GM19351 (cell line): ENCODE data around the gene KDM4B.
"Not testable (repeated sequence)": the region's sequence is repeated elsewhere in the genome, so short reads cannot be mapped to it uniquely, and the experiment has no call there.

ENCODE experiments used
- ATAC-seq: cut with Tn5 transposase; IDR thresholded peaks from one replicate; pipeline ENCODE4 v1.9.1; 2021; ENCODE audit warnings: mild to moderate bottlenecking, moderate library complexity; ENCODE audit not compliant: unreplicated experiment

KDM4B gene

GRCh38 chr19:4968462-4969291 is at the start of gene KDM4B:
KDM4B (plus strand) TSS chr19:4969113; CDS start chr19:5032891, 63,778 bp downstream.
- ATAC-seq = peak; percentile 89

DNA sequence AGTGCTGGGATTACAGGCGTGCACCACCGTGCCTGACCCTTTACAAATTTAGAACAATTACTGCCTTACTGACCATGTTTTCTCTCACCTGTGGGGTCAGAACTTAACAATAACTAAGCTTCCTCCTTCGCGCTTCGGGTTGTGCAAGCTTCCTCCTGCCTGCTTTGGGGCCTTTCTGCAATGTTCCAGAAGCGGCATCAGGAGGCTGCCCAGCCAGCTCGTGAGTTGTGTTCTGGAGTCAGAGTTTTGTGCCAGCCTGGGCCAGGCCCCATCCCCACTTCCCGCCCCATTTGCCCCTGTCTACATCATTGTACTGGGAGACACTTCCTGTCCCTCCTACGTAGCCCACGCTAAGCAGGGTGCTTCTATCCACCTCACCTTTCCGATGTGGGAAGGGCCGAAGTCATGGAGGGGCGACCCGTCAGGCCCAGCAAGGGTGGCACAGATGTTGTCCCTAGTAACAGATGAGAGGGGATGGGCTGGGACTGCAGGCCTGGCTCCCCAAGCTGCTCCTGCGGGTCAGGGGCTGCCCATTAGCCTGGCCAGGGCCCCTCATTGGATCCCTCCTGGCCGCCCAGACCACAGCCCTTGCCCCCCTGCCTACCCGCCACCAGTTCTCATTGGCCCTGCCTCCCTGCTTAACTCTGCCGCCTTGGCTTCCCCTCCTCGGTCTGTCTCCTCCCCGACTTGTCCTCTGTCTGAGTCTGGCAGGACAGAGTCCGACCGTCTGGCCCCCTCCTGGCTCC is 46.2 kb upstream of the KDM4B start:
- ATAC-seq = no peak

- ATAC-seq = no peak
Observed at GRCh38 chr19:4923276-4923747, 45.6 kb upstream of the KDM4B start.

- no peak for ATAC-seq
Observed at GRCh38 chr19:4929186-4929585, 39.7 kb upstream of the KDM4B start.

- no peak for ATAC-seq
Observed at GRCh38 chr19:4930664-4931063, 38.2 kb upstream of the KDM4B start.

DNA sequence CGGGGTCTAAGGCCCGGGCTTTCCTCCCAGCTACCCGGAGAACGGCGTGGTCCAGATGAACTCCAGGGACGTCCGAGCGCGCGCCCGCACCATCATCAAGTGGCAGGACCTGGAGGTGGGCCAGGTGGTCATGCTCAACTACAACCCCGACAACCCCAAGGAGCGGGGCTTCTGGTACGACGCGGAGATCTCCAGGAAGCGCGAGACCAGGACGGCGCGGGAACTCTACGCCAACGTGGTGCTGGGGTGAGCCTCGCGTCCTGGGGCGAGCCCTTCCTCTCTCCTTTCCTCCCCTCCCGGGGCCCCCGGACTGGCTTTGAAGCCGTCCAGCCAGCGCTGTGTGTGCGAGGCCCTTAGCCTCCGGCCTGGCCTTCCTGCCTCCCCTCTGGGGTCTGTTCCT is 36.2 kb upstream of the KDM4B start:
- ATAC-seq = no peak

GRCh38 chr19:4933528-4933927 is 35.4 kb upstream of the KDM4B start:
- no peak for ATAC-seq

- no peak for ATAC-seq
Observed at GRCh38 chr19:4935444-4935843, 33.5 kb upstream of the KDM4B start.

DNA sequence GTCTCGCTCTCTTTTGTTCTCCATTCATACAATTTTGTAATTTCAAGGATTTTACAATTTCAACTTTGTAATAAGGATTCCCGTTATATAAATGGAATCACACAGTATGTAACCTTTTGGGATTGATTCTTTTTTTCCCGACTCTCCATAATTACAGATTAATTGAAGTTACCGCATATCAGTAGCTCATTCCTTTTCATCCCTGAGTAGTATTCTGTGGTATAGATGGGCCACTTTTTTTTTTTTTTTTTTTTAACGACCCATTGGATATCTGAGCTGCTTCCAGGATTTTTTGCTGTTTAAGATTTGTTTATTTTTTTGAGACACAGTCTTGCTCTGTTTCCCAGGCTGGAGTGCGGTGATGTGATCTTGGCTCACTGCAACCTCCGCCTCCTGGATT is 31.9 kb upstream of the KDM4B start:
- ATAC-seq = no peak

DNA sequence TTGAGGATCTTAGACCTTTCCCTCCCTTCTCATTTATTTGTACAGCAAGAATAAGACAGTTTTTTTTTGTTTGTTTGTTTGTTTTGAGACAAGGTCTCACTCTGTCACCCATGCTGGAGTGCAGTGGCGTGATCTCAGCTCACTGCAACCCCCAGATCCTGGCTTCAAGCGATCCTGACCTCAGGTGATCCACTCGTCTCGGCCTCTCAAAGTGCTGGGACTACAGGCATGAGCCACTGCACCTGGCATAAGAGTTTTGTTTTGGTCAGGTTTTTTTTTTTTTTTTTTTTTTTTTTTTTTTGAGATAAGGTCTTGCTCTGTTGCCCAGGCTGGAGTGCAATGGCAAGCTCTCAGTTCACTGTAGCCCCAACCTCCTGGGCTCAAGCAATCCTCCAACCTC is 30.5 kb upstream of the KDM4B start:
- not testable (repeated sequence) for ATAC-seq

DNA sequence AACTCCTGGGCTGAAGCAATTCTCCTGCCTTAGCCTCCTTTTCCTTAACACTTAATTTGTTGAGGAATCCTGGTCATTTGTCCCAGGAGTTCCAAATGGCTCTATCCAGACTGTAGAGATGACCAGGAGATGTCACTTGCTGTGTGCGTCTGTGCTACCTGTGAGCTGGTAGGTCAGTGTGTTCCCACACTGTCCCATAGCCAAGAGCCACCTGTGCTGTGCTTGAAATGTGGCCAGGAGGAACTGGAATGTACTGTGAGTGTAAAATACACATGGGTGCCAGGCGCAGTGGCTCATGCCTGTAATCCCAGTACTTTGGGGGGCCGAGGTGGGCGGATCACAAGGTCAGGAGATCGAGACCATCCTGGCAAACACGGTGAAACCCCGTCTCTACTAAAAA is 29.4 kb upstream of the KDM4B start:
- no peak for ATAC-seq

DNA sequence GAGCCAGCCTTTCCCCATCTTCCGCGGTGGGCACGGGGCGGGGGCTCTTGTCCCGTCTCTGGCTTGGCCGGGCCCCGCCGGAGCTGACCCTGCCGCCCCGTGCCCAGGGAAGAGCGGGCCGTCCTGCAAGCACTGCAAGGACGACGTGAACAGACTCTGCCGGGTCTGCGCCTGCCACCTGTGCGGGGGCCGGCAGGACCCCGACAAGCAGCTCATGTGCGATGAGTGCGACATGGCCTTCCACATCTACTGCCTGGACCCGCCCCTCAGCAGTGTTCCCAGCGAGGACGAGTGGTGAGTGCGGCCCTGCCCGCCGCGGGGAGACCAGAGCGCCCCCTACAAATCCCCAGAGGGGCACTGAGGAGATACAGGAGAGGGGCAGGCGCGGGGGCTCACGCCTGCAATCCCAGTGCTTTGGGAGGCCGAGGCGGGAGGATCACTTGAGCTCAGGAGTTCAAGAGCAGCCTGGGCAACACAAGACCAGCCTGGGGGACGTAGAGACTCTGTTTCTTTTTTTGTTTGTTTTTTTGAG is 27.2 kb upstream of the KDM4B start:
- not testable (repeated sequence) for ATAC-seq

DNA sequence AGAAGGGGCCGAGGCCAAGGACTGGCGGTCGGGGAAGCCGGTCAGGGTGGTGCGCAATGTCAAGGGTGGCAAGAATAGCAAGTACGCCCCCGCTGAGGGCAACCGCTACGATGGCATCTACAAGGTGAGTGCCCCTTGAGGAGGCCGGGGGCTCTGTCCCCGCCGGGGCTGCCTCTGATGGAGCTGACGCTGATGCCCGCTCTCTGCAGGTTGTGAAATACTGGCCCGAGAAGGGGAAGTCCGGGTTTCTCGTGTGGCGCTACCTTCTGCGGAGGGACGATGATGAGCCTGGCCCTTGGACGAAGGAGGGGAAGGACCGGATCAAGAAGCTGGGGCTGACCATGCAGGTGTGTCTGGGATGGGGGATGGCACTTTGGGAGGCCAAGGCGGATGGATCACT is 18.3 kb upstream of the KDM4B start:
- ATAC-seq = not testable (repeated sequence)

GRCh38 chr19:4951656-4952055 is 17.3 kb upstream of the KDM4B start:
- ATAC-seq = no peak

DNA sequence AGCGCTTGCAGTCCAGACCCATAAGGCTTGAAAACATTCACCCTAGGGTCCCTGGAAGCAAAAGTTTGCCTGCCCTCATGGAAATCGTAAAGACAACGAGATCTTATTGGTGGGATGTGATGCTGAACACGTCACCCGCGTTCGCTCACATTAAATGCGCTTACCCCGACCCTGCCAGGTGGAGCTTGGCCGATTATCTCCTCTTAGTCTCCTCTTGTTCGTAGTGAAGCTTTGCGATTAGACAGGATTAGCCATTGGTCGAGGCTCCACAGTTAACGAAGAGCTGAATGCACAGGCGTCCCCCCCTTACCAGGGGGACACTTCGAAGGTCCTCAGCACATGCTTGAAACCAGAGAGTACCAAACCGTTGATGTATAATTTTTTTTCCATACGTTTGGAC is 16.0 kb upstream of the KDM4B start:
- ATAC-seq = no peak

GRCh38 chr19:4954320-4955149 is 14.4 kb upstream of the KDM4B start:
- ATAC-seq = not testable (repeated sequence)

GRCh38 chr19:4955274-4955673 is 13.6 kb upstream of the KDM4B start:
- no peak for ATAC-seq

GRCh38 chr19:4957981-4958380 is 10.9 kb upstream of the KDM4B start:
- no peak for ATAC-seq

GRCh38 chr19:4962085-4962619 is 6.8 kb upstream of the KDM4B start:
- no peak for ATAC-seq

GRCh38 chr19:4965061-4965460 is 3.9 kb upstream of the KDM4B start:
- ATAC-seq = no peak

GRCh38 chr19:4966591-4966990 is 2.3 kb upstream of the KDM4B start:
- no peak for ATAC-seq
